HEK293 (cell line): ENCODE measurements around the gene PHACTR1.

Experiments
- BCL11B ChIP-seq: fragments of 450-650 bp; formaldehyde crosslinking; IDR thresholded peaks from 2 replicates; pipeline ENCODE4 v1.5.1; 2016; ENCODE audit warnings: low read depth, missing biosample characterization, missing genetic modification characterization
- BCL6B ChIP-seq: fragments of 450-650 bp; formaldehyde crosslinking; IDR thresholded peaks from 2 replicates; pipeline ENCODE4 v1.5.1; 2017; ENCODE audit warnings: missing biosample characterization, missing genetic modification characterization
- GLI4 ChIP-seq: fragments of 450-650 bp; formaldehyde crosslinking; IDR thresholded peaks from 2 replicates; pipeline ENCODE4 v1.5.1; 2016; ENCODE audit warnings: missing biosample characterization, missing genetic modification characterization
- GLIS1 ChIP-seq: fragments of 450-650 bp; formaldehyde crosslinking; IDR thresholded peaks from 2 replicates; pipeline ENCODE4 v1.5.1; 2016; ENCODE audit warnings: missing biosample characterization, missing genetic modification characterization
- PBX3 ChIP-seq: sonication (generic); formaldehyde crosslinking; IDR thresholded peaks from 2 replicates; pipeline ENCODE4 v1.8.1; 2022; ENCODE audit warnings: mild to moderate bottlenecking, moderate library complexity, missing genetic modification reagents
- TCF7L2 ChIP-seq: IDR thresholded peaks from 2 replicates; pipeline ENCODE4 v1.6.1; 2011; ENCODE audit warnings: low read depth, mild to moderate bottlenecking, inconsistent platforms, low read length, moderate library complexity, borderline replicate concordance
- ZBTB1 ChIP-seq: fragments of 450-650 bp; formaldehyde crosslinking; IDR thresholded peaks from 2 replicates; pipeline ENCODE4 v1.5.1; 2016; ENCODE audit warnings: missing biosample characterization, missing genetic modification characterization
- ZBTB20 ChIP-seq: fragments of 450-650 bp; formaldehyde crosslinking; IDR thresholded peaks from 2 replicates; pipeline ENCODE4 v1.5.1; 2016; ENCODE audit warnings: missing biosample characterization, missing genetic modification characterization
- ZBTB48 ChIP-seq: fragments of 450-650 bp; formaldehyde crosslinking; IDR thresholded peaks from 2 replicates; pipeline ENCODE4 v1.5.1; 2016; ENCODE audit warnings: missing biosample characterization, missing genetic modification characterization
- ZBTB8A ChIP-seq: fragments of 450-650 bp; formaldehyde crosslinking; IDR thresholded peaks from 2 replicates; pipeline ENCODE4 v1.5.1; 2016; ENCODE audit warnings: missing biosample characterization, missing genetic modification characterization
- ZFP37 ChIP-seq: fragments of 450-650 bp; formaldehyde crosslinking; IDR thresholded peaks from 2 replicates; pipeline ENCODE4 v1.5.1; 2016; ENCODE audit warnings: missing biosample characterization, missing genetic modification characterization
- ZNF114 ChIP-seq: fragments of 450-650 bp; formaldehyde crosslinking; IDR thresholded peaks from 2 replicates; pipeline ENCODE4 v1.5.0; 2017; ENCODE audit warnings: missing biosample characterization, missing genetic modification characterization
- ZNF121 ChIP-seq: fragments of 450-650 bp; formaldehyde crosslinking; IDR thresholded peaks from 2 replicates; pipeline ENCODE4 v1.5.1; 2016; ENCODE audit warnings: missing biosample characterization, missing genetic modification characterization
- ZNF140 ChIP-seq: fragments of 450-650 bp; formaldehyde crosslinking; IDR thresholded peaks from 2 replicates; pipeline ENCODE4 v1.5.1; 2016; ENCODE audit warnings: missing biosample characterization, missing genetic modification characterization
- ZNF146 ChIP-seq: fragments of 450-650 bp; formaldehyde crosslinking; IDR thresholded peaks from 2 replicates; pipeline ENCODE4 v1.5.1; 2016; ENCODE audit warnings: missing biosample characterization, missing genetic modification characterization
- ZNF175 ChIP-seq: fragments of 450-650 bp; formaldehyde crosslinking; IDR thresholded peaks from 2 replicates; pipeline ENCODE4 v1.5.1; 2016; ENCODE audit warnings: missing biosample characterization, missing genetic modification characterization
- ZNF2 ChIP-seq: fragments of 450-650 bp; formaldehyde crosslinking; IDR thresholded peaks from 2 replicates; pipeline ENCODE4 v1.5.1; 2016; ENCODE audit warnings: missing biosample characterization, missing genetic modification characterization
- ZNF211 ChIP-seq: fragments of 450-650 bp; formaldehyde crosslinking; IDR thresholded peaks from 2 replicates; pipeline ENCODE4 v1.5.1; 2016; ENCODE audit warnings: low read depth, missing biosample characterization, missing genetic modification characterization
- ZNF23 ChIP-seq: fragments of 450-650 bp; formaldehyde crosslinking; IDR thresholded peaks from 2 replicates; pipeline ENCODE4 v1.5.1; 2016; ENCODE audit warnings: missing biosample characterization, missing genetic modification characterization, borderline replicate concordance
- ZNF266 ChIP-seq: fragments of 450-650 bp; formaldehyde crosslinking; IDR thresholded peaks from 2 replicates; pipeline ENCODE4 v1.5.1; 2016; ENCODE audit warnings: missing biosample characterization, missing genetic modification characterization, low read depth
- ZNF274 ChIP-seq, 2 experiments: fragments of 200-500 bp in 1 of 2; fragments of 450-650 bp in 1 of 2; sonication (Bioruptor generic) in 1 of 2; formaldehyde crosslinking in 1 of 2; IDR thresholded peaks; 2 replicates each; pipeline versions ENCODE4 v1.5.1 to v1.6.1; 2014 to 2016; ENCODE audit warnings: borderline replicate concordance in 1 of 2, inconsistent platforms in 1 of 2, low read length in 1 of 2, missing biosample characterization in 1 of 2, missing genetic modification characterization in 1 of 2
- ZNF335 ChIP-seq: fragments of 450-650 bp; formaldehyde crosslinking; conservative IDR thresholded peaks from 2 replicates; pipeline ENCODE4 v1.5.1; 2016; ENCODE audit warnings: missing biosample characterization, missing genetic modification characterization
- ZNF366 ChIP-seq: fragments of 450-650 bp; formaldehyde crosslinking; conservative IDR thresholded peaks from 2 replicates; pipeline ENCODE4 v1.5.1; 2016; ENCODE audit warnings: missing biosample characterization, missing genetic modification characterization
- ZNF398 ChIP-seq: fragments of 450-650 bp; formaldehyde crosslinking; IDR thresholded peaks from 2 replicates; pipeline ENCODE4 v1.5.1; 2017; ENCODE audit warnings: missing biosample characterization, missing genetic modification characterization
- ZNF510 ChIP-seq: fragments of 450-650 bp; formaldehyde crosslinking; IDR thresholded peaks from 2 replicates; pipeline ENCODE4 v1.5.1; 2018; ENCODE audit warnings: mild to moderate bottlenecking, missing genetic modification characterization, missing biosample characterization; ENCODE audit not compliant: insufficient replicate concordance
- ZNF521 ChIP-seq: fragments of 450-650 bp; formaldehyde crosslinking; IDR thresholded peaks from 2 replicates; pipeline ENCODE4 v1.5.1; 2017; ENCODE audit warnings: missing biosample characterization, mild to moderate bottlenecking, missing genetic modification characterization
- ZNF561 ChIP-seq: fragments of 450-650 bp; IDR thresholded peaks from 2 replicates; pipeline ENCODE4 v1.5.1; 2018; ENCODE audit warnings: missing biosample characterization, missing genetic modification characterization, borderline replicate concordance
- ZNF664 ChIP-seq: fragments of 450-650 bp; formaldehyde crosslinking; IDR thresholded peaks from 2 replicates; pipeline ENCODE4 v1.5.1; 2016; ENCODE audit warnings: missing biosample characterization, missing genetic modification characterization
- ZNF677 ChIP-seq: fragments of 450-650 bp; IDR thresholded peaks from 2 replicates; pipeline ENCODE4 v1.5.0; 2018; ENCODE audit warnings: missing biosample characterization, mild to moderate bottlenecking, missing genetic modification characterization, moderate library complexity
- ZNF701 ChIP-seq: fragments of 450-650 bp; formaldehyde crosslinking; IDR thresholded peaks from 2 replicates; pipeline ENCODE4 v1.5.1; 2016; ENCODE audit warnings: missing biosample characterization, missing genetic modification characterization
- ZNF776 ChIP-seq: fragments of 450-650 bp; formaldehyde crosslinking; IDR thresholded peaks from 2 replicates; pipeline ENCODE4 v1.5.0; 2017; ENCODE audit warnings: missing biosample characterization, missing genetic modification characterization, borderline replicate concordance
- ZNF777 ChIP-seq: fragments of 450-650 bp; formaldehyde crosslinking; IDR thresholded peaks from 2 replicates; pipeline ENCODE4 v1.5.1; 2017; ENCODE audit warnings: missing biosample characterization, missing genetic modification characterization, borderline replicate concordance
- ZNF791 ChIP-seq: fragments of 450-650 bp; formaldehyde crosslinking; IDR thresholded peaks from 2 replicates; pipeline ENCODE4 v1.5.1; 2016; ENCODE audit warnings: missing biosample characterization, missing genetic modification characterization
- ZNF837 ChIP-seq: fragments of 450-650 bp; formaldehyde crosslinking; IDR thresholded peaks from 2 replicates; pipeline ENCODE4 v1.5.1; 2016; ENCODE audit warnings: missing biosample characterization, missing genetic modification characterization
- ZSCAN18 ChIP-seq: fragments of 450-650 bp; formaldehyde crosslinking; IDR thresholded peaks from 2 replicates; pipeline ENCODE4 v1.5.1; 2016; ENCODE audit warnings: missing biosample characterization, missing genetic modification characterization
- ZXDB ChIP-seq: fragments of 450-650 bp; formaldehyde crosslinking; IDR thresholded peaks from 2 replicates; pipeline ENCODE4 v1.5.1; 2016; ENCODE audit warnings: missing biosample characterization, missing genetic modification characterization

PHACTR1 gene

GRCh38 chr6:13328076-13328874, 611.7 kb downstream of the PHACTR1 start, which contains the start of gene TBC1D7 (continued):
- TF ChIP-seq PBX3 (peak; percentile 89), ZNF521 (no peak), ZNF140 (tag by site-specific recombination) (no peak), ZNF776 (no peak), ZNF23 (tag by site-specific recombination) (no peak), BCL6B (tag by site-specific recombination) (peak; percentile 93), ZBTB48 (tag by site-specific recombination) (peak; percentile 79), ZNF366 (peak; percentile 74), ZNF561 (peak; percentile 78; the same call in 1 of the 2 replicates), ZNF791 (no peak), TCF7L2 (no peak), ZNF335 (peak; percentile 92), ZNF510 (tag by site-specific recombination) (no peak), ZBTB8A (tag by site-specific recombination) (peak; percentile 87), ZNF677 (no peak), ZNF211 (tag by site-specific recombination) (no peak), GLIS1 (tag by site-specific recombination) (peak; percentile 56; the same call in 1 of the 2 replicates), ZNF701 (no peak), ZNF114 (tag by site-specific recombination) (no peak), ZNF398 (tag by site-specific recombination) (no peak), ZNF146 (tag by site-specific recombination) (no peak), ZNF777 (tag by site-specific recombination) (peak; percentile 85; the same call in 1 of the 2 replicates), ZBTB20 (tag by site-specific recombination) (peak; percentile 98), GLI4 (tag by site-specific recombination) (no peak), ZNF2 (no peak), ZBTB1 (tag by site-specific recombination) (no peak), ZNF664 (tag by site-specific recombination) (no peak), BCL11B (tag by site-specific recombination) (no peak), ZXDB (no peak), ZSCAN18 (tag by site-specific recombination) (no peak), ZFP37 (tag by site-specific recombination) (no peak), ZNF121 (tag by site-specific recombination) (peak; percentile 86), ZNF837 (tag by site-specific recombination) (no peak), ZNF175 (tag by site-specific recombination) (no peak), ZNF266 (no peak), ZNF274 (IDR thresholded peaks at IDR 0.05; ENCODE audit: low read length) (no peak), ZNF274 (tag by site-specific recombination; IDR thresholded peaks at IDR 0.05; ENCODE audit: borderline replicate concordance) (no peak)
